KMS-11 (cell line): ENCODE results near the gene APBA2.

Experiments
- H2AFZ ChIP-seq: fragments of 200-600 bp; sonication (generic); 2 replicates; pipeline ENCODE4 v1.6.1; 2016; ENCODE audit warnings: antibody characterized with exemption, mixed run types, low read depth
- H3K27ac ChIP-seq: fragments of 200-600 bp; sonication (generic); 2 replicates; pipeline ENCODE4 v1.6.1; 2016; ENCODE audit warnings: mild to moderate bottlenecking, mixed run types
- H3K27me3 ChIP-seq: fragments of 200-600 bp; sonication (generic); 2 replicates; pipeline ENCODE4 v1.6.1; 2017; ENCODE audit warnings: mild to moderate bottlenecking, low read depth, mixed run types, moderate library complexity; ENCODE audit not compliant: insufficient read depth
- H3K36me3 ChIP-seq: fragments of 200-600 bp; sonication (generic); 2 replicates; pipeline ENCODE4 v1.6.1; 2017; ENCODE audit warnings: mild to moderate bottlenecking, mixed run types; ENCODE audit not compliant: insufficient read depth
- H3K4me1 ChIP-seq: fragments of 200-600 bp; sonication (generic); 2 replicates; pipeline ENCODE4 v1.6.1; 2016; ENCODE audit warnings: mild to moderate bottlenecking, low read depth, mixed run types; ENCODE audit not compliant: poor library complexity, severe bottlenecking
- H3K4me2 ChIP-seq: fragments of 200-600 bp; sonication (generic); 2 replicates; pipeline ENCODE4 v1.7.0; 2016; ENCODE audit warnings: mild to moderate bottlenecking, mixed run types
- H3K4me3 ChIP-seq: fragments of 200-600 bp; sonication (generic); IDR thresholded peaks from 2 replicates; pipeline ENCODE4 v1.6.1; 2017; ENCODE audit warnings: low read depth, low read length, mixed read lengths; ENCODE audit not compliant: insufficient read depth
- H3K79me2 ChIP-seq: fragments of 200-600 bp; sonication (generic); 2 replicates; pipeline ENCODE4 v1.6.1; 2016; ENCODE audit warnings: low read depth, mixed run types; ENCODE audit not compliant: insufficient read depth
- H3K9ac ChIP-seq: fragments of 200-600 bp; sonication (generic); 2 replicates; pipeline ENCODE4 v1.6.1; 2016; ENCODE audit warnings: mild to moderate bottlenecking, mixed run types
- H4K20me1 ChIP-seq: fragments of 200-600 bp; sonication (generic); 2 replicates; pipeline ENCODE4 v1.6.1; 2016; ENCODE audit warnings: mild to moderate bottlenecking, mixed run types; ENCODE audit not compliant: insufficient read depth
- TF ChIP-seq, protein P1 (sequence below): fragments of 200-600 bp; sonication (generic); conservative IDR thresholded peaks from 2 replicates; pipeline ENCODE4 v1.6.1; 2017; ENCODE audit warnings: low read depth, mild to moderate bottlenecking, antibody characterized with exemption, low read length, moderate library complexity, mixed read lengths

The APBA2 gene

DNA sequence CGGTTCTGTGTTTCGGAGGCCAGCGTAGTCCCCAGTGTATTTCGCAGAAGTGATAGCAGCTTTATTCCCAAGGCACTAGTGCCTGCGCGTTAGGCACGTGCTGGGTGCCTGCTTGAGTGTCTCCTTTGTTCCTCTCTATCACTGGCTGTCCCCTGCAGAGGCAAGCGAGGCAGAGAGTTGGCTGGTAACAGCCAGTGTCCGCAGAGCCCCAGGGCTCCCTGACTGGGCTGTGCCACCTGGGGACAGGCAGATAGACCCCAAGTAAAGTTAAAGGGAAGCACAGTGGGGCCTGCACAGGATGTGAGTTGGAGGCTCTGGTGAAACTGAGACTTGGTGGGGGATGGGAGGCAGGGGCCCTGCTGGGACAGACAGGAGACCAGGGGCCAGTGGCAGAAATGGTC, 50.7 kb downstream of the APBA2 start:
- no peaks in the 10 kb centered on the region for H3K27me3 ChIP-seq
- no peak overlapping the region for H3K9ac ChIP-seq
- H3K27ac ChIP-seq, result no peak overlapping the region
- TF ChIP-seq, protein P1, sequence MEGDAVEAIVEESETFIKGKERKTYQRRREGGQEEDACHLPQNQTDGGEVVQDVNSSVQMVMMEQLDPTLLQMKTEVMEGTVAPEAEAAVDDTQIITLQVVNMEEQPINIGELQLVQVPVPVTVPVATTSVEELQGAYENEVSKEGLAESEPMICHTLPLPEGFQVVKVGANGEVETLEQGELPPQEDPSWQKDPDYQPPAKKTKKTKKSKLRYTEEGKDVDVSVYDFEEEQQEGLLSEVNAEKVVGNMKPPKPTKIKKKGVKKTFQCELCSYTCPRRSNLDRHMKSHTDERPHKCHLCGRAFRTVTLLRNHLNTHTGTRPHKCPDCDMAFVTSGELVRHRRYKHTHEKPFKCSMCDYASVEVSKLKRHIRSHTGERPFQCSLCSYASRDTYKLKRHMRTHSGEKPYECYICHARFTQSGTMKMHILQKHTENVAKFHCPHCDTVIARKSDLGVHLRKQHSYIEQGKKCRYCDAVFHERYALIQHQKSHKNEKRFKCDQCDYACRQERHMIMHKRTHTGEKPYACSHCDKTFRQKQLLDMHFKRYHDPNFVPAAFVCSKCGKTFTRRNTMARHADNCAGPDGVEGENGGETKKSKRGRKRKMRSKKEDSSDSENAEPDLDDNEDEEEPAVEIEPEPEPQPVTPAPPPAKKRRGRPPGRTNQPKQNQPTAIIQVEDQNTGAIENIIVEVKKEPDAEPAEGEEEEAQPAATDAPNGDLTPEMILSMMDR, result no peak
- H3K4me1 ChIP-seq, result peaks cover 15% of the 10 kb centered on the region
- H3K79me2 ChIP-seq, result no peaks in the 10 kb centered on the region
- no peaks in the 10 kb centered on the region for H4K20me1 ChIP-seq
- no peak overlapping the region for H3K4me2 ChIP-seq
- H3K36me3 ChIP-seq, result no peaks in the 10 kb centered on the region
- H3K4me3 ChIP-seq, result no peak overlapping the region
- no peak overlapping the region for H2AFZ ChIP-seq

DNA sequence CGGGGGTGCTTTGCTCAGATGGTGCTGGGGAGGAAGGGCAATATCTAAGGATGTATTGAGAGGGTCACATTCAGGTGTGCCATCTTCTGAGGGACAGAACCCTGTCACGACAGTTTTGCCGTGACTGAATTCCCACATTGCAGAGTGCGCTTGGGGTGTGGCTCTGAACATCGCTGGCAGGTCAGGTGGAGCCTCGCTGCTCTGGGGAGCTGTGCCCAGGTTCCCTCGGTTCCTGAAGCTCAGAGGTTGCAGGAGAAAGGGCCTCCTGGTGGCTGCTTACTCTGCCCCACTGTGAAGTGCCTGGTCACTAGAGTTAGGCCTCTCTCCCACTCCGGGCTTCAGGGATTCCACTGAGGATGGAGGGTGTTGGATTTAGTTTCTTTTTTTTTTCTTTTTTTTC, 51.5 kb downstream of the APBA2 start:
- peaks cover 15% of the 10 kb centered on the region for H3K4me1 ChIP-seq
- H3K9ac ChIP-seq, result no peak overlapping the region
- no peak overlapping the region for H3K27ac ChIP-seq
- H3K4me2 ChIP-seq, result no peak overlapping the region
- H3K27me3 ChIP-seq, result no peaks in the 10 kb centered on the region
- no peaks in the 10 kb centered on the region for H3K36me3 ChIP-seq
- H4K20me1 ChIP-seq, result no peaks in the 10 kb centered on the region
- no peak overlapping the region for H2AFZ ChIP-seq
- TF ChIP-seq, protein P1, result no peak
- no peaks in the 10 kb centered on the region for H3K79me2 ChIP-seq
- no peak overlapping the region for H3K4me3 ChIP-seq

DNA sequence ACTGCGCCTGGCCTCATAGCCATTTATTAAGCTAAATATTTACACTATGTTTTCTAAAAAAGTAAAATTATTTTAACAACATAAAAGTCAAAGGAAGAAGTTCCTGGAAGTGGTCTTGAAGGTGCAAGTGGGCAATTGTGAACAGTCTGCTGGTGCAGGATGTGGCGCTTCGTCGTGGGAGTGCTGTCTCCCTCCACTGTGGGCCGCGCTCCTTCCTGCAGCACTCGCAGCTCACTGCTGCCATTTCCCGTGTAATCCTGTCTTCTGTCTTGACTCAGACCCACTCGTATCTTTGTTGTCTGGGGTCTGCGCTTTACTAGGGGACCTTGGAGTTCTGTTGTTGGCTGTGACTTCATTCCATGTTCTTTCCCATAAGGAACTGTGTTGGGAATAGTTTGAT, 56.3 kb downstream of the APBA2 start:
- Histone ChIP-seq H3K4me3 (no peak overlapping the region), H3K4me1 (peaks cover 10% of the 10 kb centered on the region), H3K27ac (no peak overlapping the region), H2AFZ (no peak overlapping the region), H3K27me3 (no peaks in the 10 kb centered on the region), H3K36me3 (no peaks in the 10 kb centered on the region), H4K20me1 (no peaks in the 10 kb centered on the region), H3K79me2 (no peaks in the 10 kb centered on the region), H3K4me2 (no peak overlapping the region), H3K9ac (no peak overlapping the region)
- TF ChIP-seq, protein P1, result no peak

DNA sequence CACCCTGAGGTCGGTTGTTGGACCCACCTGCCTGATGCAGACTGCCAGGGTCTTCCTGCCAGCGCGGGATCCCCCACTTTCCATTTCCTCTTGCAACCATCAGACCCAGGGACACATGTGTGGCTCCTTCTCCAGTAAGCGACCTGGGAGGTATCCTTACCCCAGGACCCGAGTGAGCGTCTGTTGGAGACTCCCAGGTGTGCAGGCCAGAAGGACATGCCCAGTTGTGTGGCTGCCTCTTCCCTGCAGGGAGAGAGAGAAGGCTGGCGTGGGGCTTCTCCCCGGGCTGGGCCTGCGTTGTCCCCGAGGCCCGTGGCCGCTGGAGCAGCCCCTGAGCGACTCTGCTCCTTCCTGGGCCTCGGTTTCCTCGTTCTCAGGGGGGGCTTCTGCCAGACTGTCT, 56.8 kb downstream of the APBA2 start:
- H3K4me3 ChIP-seq, result no peak overlapping the region
- TF ChIP-seq, protein P1, result no peak
- H2AFZ ChIP-seq, result no peak overlapping the region
- no peaks in the 10 kb centered on the region for H3K27me3 ChIP-seq
- no peak overlapping the region for H3K4me2 ChIP-seq
- H3K79me2 ChIP-seq, result no peaks in the 10 kb centered on the region
- peaks cover 10% of the 10 kb centered on the region for H3K4me1 ChIP-seq
- no peak overlapping the region for H3K9ac ChIP-seq
- no peak overlapping the region for H3K27ac ChIP-seq
- H3K36me3 ChIP-seq, result no peaks in the 10 kb centered on the region
- H4K20me1 ChIP-seq, result no peaks in the 10 kb centered on the region
